ENCODE data around the gene TCFL5.

Gene TCFL5

GRCh38 chr20:62819494-62820174 lies 42.0 kb downstream of the TCFL5 start (continued):
- no peak for TF ChIP-seq INSM2 (tag by site-specific recombination; IDR thresholded peaks at IDR 0.05)
- no peak for TF ChIP-seq ZNF148 (tag by site-specific recombination; IDR thresholded peaks at IDR 0.05; ENCODE audit: borderline replicate concordance)
- no peak for TF ChIP-seq ZNF157 (tag by site-specific recombination; IDR thresholded peaks at IDR 0.05)
- peak; percentile 58; the same call in 1 of the 2 replicates for TF ChIP-seq BCL11A (tag by site-specific recombination; IDR thresholded peaks at IDR 0.05; ENCODE audit: low read depth)
- TF ChIP-seq ZNF335 (tag by site-specific recombination; conservative IDR thresholded peaks at IDR 0.05): no peak
- TF ChIP-seq GLI4 (tag by site-specific recombination; IDR thresholded peaks at IDR 0.05): no peak
- no peak for TF ChIP-seq ZSCAN4 (tag by site-specific recombination; IDR thresholded peaks at IDR 0.05)
- no peak for TF ChIP-seq YY1 (tag by site-specific recombination; IDR thresholded peaks at IDR 0.05)
- TF ChIP-seq ZBTB10 (tag by site-specific recombination; IDR thresholded peaks at IDR 0.05): peak; percentile 42; the same call in 1 of the 2 replicates
- no peak for TF ChIP-seq KLF7 (tag by site-specific recombination; IDR thresholded peaks at IDR 0.05; ENCODE audit: borderline replicate concordance)
- peak; percentile 63; the same call in 1 of the 2 replicates for TF ChIP-seq REST (tag by site-specific recombination; IDR thresholded peaks at IDR 0.05)
- 0 out of 2 replicates have a peak, but pooled peaks have one; percentile 20 for TF ChIP-seq ZNF423 (tag by site-specific recombination; IDR thresholded peaks at IDR 0.05)
- no peak for TF ChIP-seq PRDM6 (tag by site-specific recombination; IDR thresholded peaks at IDR 0.05)
- TF ChIP-seq ZNF670 (tag by site-specific recombination; IDR thresholded peaks at IDR 0.05; ENCODE audit: low read depth): no peak
- TF ChIP-seq ZIC2 (tag by site-specific recombination; IDR thresholded peaks at IDR 0.05): peak; percentile 57
- TF ChIP-seq ZBTB44 (tag by site-specific recombination; IDR thresholded peaks at IDR 0.05): no peak
- TF ChIP-seq ZFP37 (tag by site-specific recombination; IDR thresholded peaks at IDR 0.05): no peak
- TF ChIP-seq ZNF121 (tag by site-specific recombination; IDR thresholded peaks at IDR 0.05): no peak
- no peak for TF ChIP-seq ZNF19 (tag by site-specific recombination; IDR thresholded peaks at IDR 0.05; ENCODE audit: low read depth)
